ENCODE measurements around the gene CTDSPL.

DNA sequence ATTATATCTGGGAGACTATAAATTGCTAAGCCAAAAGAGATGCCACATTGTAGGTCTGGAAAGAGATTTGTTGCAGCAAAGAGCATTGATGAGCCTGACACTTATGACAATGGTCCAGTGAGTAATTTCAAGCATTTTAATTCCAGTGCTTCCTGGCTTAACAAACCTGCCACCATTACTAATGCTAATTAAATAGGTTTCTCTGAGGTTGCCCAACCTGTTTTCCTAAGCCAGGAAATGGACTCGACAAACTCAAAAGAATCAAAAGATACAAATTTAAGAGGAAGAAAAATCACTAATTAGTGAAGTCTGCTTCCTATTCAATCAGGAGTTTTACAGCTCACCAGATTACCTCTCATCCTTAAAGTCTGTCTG is 36.7 kb upstream of the CTDSPL start:
- TF ChIP-seq, protein P1, sequence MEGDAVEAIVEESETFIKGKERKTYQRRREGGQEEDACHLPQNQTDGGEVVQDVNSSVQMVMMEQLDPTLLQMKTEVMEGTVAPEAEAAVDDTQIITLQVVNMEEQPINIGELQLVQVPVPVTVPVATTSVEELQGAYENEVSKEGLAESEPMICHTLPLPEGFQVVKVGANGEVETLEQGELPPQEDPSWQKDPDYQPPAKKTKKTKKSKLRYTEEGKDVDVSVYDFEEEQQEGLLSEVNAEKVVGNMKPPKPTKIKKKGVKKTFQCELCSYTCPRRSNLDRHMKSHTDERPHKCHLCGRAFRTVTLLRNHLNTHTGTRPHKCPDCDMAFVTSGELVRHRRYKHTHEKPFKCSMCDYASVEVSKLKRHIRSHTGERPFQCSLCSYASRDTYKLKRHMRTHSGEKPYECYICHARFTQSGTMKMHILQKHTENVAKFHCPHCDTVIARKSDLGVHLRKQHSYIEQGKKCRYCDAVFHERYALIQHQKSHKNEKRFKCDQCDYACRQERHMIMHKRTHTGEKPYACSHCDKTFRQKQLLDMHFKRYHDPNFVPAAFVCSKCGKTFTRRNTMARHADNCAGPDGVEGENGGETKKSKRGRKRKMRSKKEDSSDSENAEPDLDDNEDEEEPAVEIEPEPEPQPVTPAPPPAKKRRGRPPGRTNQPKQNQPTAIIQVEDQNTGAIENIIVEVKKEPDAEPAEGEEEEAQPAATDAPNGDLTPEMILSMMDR (IDR thresholded peaks at IDR 0.05; ENCODE audit: insufficient read depth, low read length), result no peak
- TF ChIP-seq POLR2AphosphoS5 (IDR thresholded peaks at IDR 0.05; ENCODE audit: low read depth) (no peak), GABPA (IDR thresholded peaks at IDR 0.05; ENCODE audit: low read depth) (no peak), SPI1 (IDR thresholded peaks at IDR 0.05; ENCODE audit: borderline replicate concordance, low read depth) (no peak)
- TF ChIP-seq, protein P2, sequence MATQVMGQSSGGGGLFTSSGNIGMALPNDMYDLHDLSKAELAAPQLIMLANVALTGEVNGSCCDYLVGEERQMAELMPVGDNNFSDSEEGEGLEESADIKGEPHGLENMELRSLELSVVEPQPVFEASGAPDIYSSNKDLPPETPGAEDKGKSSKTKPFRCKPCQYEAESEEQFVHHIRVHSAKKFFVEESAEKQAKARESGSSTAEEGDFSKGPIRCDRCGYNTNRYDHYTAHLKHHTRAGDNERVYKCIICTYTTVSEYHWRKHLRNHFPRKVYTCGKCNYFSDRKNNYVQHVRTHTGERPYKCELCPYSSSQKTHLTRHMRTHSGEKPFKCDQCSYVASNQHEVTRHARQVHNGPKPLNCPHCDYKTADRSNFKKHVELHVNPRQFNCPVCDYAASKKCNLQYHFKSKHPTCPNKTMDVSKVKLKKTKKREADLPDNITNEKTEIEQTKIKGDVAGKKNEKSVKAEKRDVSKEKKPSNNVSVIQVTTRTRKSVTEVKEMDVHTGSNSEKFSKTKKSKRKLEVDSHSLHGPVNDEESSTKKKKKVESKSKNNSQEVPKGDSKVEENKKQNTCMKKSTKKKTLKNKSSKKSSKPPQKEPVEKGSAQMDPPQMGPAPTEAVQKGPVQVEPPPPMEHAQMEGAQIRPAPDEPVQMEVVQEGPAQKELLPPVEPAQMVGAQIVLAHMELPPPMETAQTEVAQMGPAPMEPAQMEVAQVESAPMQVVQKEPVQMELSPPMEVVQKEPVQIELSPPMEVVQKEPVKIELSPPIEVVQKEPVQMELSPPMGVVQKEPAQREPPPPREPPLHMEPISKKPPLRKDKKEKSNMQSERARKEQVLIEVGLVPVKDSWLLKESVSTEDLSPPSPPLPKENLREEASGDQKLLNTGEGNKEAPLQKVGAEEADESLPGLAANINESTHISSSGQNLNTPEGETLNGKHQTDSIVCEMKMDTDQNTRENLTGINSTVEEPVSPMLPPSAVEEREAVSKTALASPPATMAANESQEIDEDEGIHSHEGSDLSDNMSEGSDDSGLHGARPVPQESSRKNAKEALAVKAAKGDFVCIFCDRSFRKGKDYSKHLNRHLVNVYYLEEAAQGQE (IDR thresholded peaks at IDR 0.05; ENCODE audit: insufficient replicate concordance, low read depth), result no peak

Measured in HL-60 (cell line).